Parathyroid adenoma (tissue), 2 donors: ENCODE results near the gene PAX5.

ENCODE experiments used
- H2AFZ ChIP-seq: fragments of 300-600 bp; sonication (generic); one replicate; pipeline ENCODE4 v1.7.0; 2017; ENCODE audit warnings: antibody characterized with exemption, mild to moderate bottlenecking
- H3K27ac ChIP-seq: fragments of 300-600 bp; sonication (generic); one replicate; pipeline ENCODE4 v1.7.0; 2017
- H3K27me3 ChIP-seq: fragments of 300-600 bp; sonication (generic); one replicate; pipeline ENCODE4 v1.7.0; 2017; ENCODE audit warnings: low read length; ENCODE audit not compliant: control insufficient read depth, insufficient read depth
- H3K36me3 ChIP-seq: fragments of 300-600 bp; sonication (generic); one replicate; pipeline ENCODE4 v1.7.0; 2017; ENCODE audit warnings: low read length; ENCODE audit not compliant: control insufficient read depth, insufficient read depth
- H3K4me1 ChIP-seq: fragments of 300-600 bp; sonication (generic); one replicate; pipeline ENCODE4 v1.7.0; 2017; ENCODE audit warnings: control low read depth
- H3K4me2 ChIP-seq: fragments of 300-600 bp; sonication (generic); one replicate; pipeline ENCODE4 v1.7.0; 2017; ENCODE audit warnings: low read length
- H3K4me3 ChIP-seq: fragments of 300-600 bp; sonication (generic); one replicate; pipeline ENCODE4 v1.7.0; 2017; ENCODE audit warnings: low read depth, low read length
- H3K79me2 ChIP-seq: fragments of 300-600 bp; sonication (generic); one replicate; pipeline ENCODE4 v1.7.0; 2017; ENCODE audit warnings: control low read depth
- H3K9ac ChIP-seq: fragments of 300-600 bp; sonication (generic); one replicate; pipeline ENCODE4 v1.7.0; 2017; ENCODE audit warnings: mild to moderate bottlenecking
- H3K9me3 ChIP-seq: fragments of 300-600 bp; sonication (generic); one replicate; pipeline ENCODE4 v1.7.0; 2017; ENCODE audit warnings: low read length; ENCODE audit not compliant: control insufficient read depth
- CTCF ChIP-seq: fragments of 300-600 bp; sonication (generic); IDR thresholded peaks from one replicate; pipeline ENCODE4 v1.7.0; 2017; ENCODE audit warnings: antibody characterized with exemption, mild to moderate bottlenecking
- donor health status: primary hyperparathyroidism.

The PAX5 gene

DNA sequence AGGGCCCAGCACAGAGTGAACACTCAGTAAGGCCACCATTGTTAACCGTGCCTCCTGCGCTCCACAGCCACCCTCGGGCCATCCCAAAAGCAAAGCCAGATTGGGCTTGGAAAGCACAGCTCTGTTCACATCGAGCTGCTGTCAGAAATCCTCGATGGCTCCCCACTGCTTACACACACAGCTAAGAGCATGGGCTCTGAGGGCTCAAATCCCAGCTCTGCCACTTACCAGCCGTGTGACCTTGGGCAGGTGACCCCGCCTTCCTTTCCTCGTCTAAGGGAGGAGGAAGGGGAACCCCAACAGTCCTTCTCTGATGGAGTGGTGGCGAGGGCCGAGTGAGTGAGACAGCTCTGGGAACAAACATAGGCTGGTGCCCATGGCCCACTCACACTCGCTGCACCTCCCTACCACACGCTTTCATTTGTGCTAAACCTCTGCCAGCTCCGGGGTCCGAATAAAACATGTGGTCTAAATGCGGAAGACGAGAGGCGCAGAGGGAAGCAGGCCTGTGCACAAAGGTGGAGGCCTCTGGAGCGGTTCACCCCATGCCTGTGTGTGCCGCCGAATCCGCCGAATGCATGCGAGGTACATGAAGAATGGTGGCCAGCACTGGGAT, 139.3 kb downstream of the PAX5 start:
- H3K27me3 ChIP-seq: no peaks in the 10 kb centered on the region
- H3K4me3 ChIP-seq: no peak overlapping the region
- no peaks in the 10 kb centered on the region for H3K36me3 ChIP-seq
- H3K4me1 ChIP-seq: no peaks in the 10 kb centered on the region
- H3K9me3 ChIP-seq: no peaks in the 10 kb centered on the region
- H3K79me2 ChIP-seq: no peaks in the 10 kb centered on the region
- no peak overlapping the region for H2AFZ ChIP-seq
- TF ChIP-seq CTCF: no peak
- H3K9ac ChIP-seq: no peak overlapping the region
- no peak overlapping the region for H3K27ac ChIP-seq
- H3K4me2 ChIP-seq: no peak overlapping the region

- Histone ChIP-seq H3K79me2 (no peaks in the 10 kb centered on the region), H3K27me3 (no peaks in the 10 kb centered on the region), H3K9me3 (no peaks in the 10 kb centered on the region), H3K9ac (no peak overlapping the region), H3K27ac (no peak overlapping the region), H2AFZ (no peak overlapping the region), H3K4me3 (no peak overlapping the region), H3K4me1 (no peaks in the 10 kb centered on the region), H3K4me2 (no peak overlapping the region), H3K36me3 (no peaks in the 10 kb centered on the region)
- no peak for TF ChIP-seq CTCF
Measured at GRCh38 chr9:36893911-36894310, 140.2 kb downstream of the PAX5 start.

GRCh38 chr9:36893184-36893583, 140.9 kb downstream of the PAX5 start:
- Histone ChIP-seq H3K9ac (no peak overlapping the region), H3K4me2 (no peak overlapping the region), H3K27ac (no peak overlapping the region), H3K9me3 (no peaks in the 10 kb centered on the region), H3K4me3 (no peak overlapping the region), H3K36me3 (no peaks in the 10 kb centered on the region), H3K4me1 (no peaks in the 10 kb centered on the region), H3K79me2 (no peaks in the 10 kb centered on the region), H2AFZ (no peak overlapping the region), H3K27me3 (no peaks in the 10 kb centered on the region)
- no peak for TF ChIP-seq CTCF

GRCh38 chr9:36892279-36892678, 141.8 kb downstream of the PAX5 start:
- Histone ChIP-seq H3K4me1 (no peaks in the 10 kb centered on the region), H3K27ac (no peak overlapping the region), H3K79me2 (no peaks in the 10 kb centered on the region), H3K9me3 (no peaks in the 10 kb centered on the region), H3K27me3 (no peaks in the 10 kb centered on the region), H3K4me2 (no peak overlapping the region), H3K9ac (no peak overlapping the region), H3K4me3 (no peak overlapping the region), H3K36me3 (no peaks in the 10 kb centered on the region), H2AFZ (no peak overlapping the region)
- no peak for TF ChIP-seq CTCF

GRCh38 chr9:36891341-36891811, 142.7 kb downstream of the PAX5 start:
- TF ChIP-seq CTCF: no peak
- H3K4me1 ChIP-seq: no peaks in the 10 kb centered on the region
- H2AFZ ChIP-seq: no peak overlapping the region
- no peak overlapping the region for H3K4me2 ChIP-seq
- no peak overlapping the region for H3K27ac ChIP-seq
- H3K4me3 ChIP-seq: no peak overlapping the region
- H3K9ac ChIP-seq: no peak overlapping the region
- no peaks in the 10 kb centered on the region for H3K36me3 ChIP-seq
- H3K9me3 ChIP-seq: no peaks in the 10 kb centered on the region
- H3K79me2 ChIP-seq: no peaks in the 10 kb centered on the region
- H3K27me3 ChIP-seq: no peaks in the 10 kb centered on the region
